ENCODE data around the gene ZNF526. TPM values are rescaled to one million over a fixed set of nuclear protein-coding genes. Genes with fewer than 3 reads are reported as not detected.

Gene ZNF526
- total RNA-seq, 4 donors from 2014 or later = 4.6 to 7.9 (median 6.8) TPM

GRCh38 chr19:42177686-42178019 lies 42.5 kb upstream of the ZNF526 start:
- Histone ChIP-seq H3K36me3 (no peaks in the 10 kb centered on the region), H3K27me3 (peaks cover 7% of the 10 kb centered on the region), H3K27ac (no peak overlapping the region), H3K4me3 (replicated peaks in 1 of 3) (no peak overlapping the region), H3K4me1 (peaks cover 0 to 14% of the 10 kb centered on the region in 2 donors), H3K9me3 (no peaks in the 10 kb centered on the region)
- DNase-seq = no peak
- WGBS, 2 donors = 27 to 32% methylated on average over 3 of the region's 3 CpGs
- TF ChIP-seq CTCF (IDR thresholded peaks at IDR 0.05) (no peak), POLR2A (IDR thresholded peaks at IDR 0.05) (no peak)
- intact Hi-C loops (cut with DNase I) = no loop called here

- no peak for DNase-seq
- no peak overlapping the region for H3K4me3 ChIP-seq (replicated peaks in 1 of 3)
- TF ChIP-seq CTCF (IDR thresholded peaks at IDR 0.05) (no peak), POLR2A (IDR thresholded peaks at IDR 0.05) (no peak)
- H3K36me3 ChIP-seq = no peaks in the 10 kb centered on the region
- H3K9me3 ChIP-seq = no peaks in the 10 kb centered on the region
- H3K4me1 ChIP-seq = peaks cover 0 to 14% of the 10 kb centered on the region in 2 donors
- H3K27me3 ChIP-seq = peaks cover 7% of the 10 kb centered on the region
- intact Hi-C loops (cut with DNase I) = no loop called here
- WGBS, 2 donors = 11 to 15% methylated on average over 13 of the region's 13 CpGs
- no peak overlapping the region for H3K27ac ChIP-seq
These were observed 41.1 kb upstream of the ZNF526 start for GRCh38 chr19:42178791-42179674.

- Histone ChIP-seq H3K9me3 (no peaks in the 10 kb centered on the region), H3K4me1 (no peaks in the 10 kb centered on the region), H3K27me3 (peaks cover 3% of the 10 kb centered on the region), H3K36me3 (no peaks in the 10 kb centered on the region), H3K27ac (no peak overlapping the region), H3K4me3 (replicated peaks in 1 of 3) (no peak overlapping the region)
- peak; percentile 61 to 62 for DNase-seq
- intact Hi-C loops (cut with DNase I) = no loop called here
- peak; percentile 36 to 74 (median 54) for TF ChIP-seq CTCF (IDR thresholded peaks at IDR 0.05)
- TF ChIP-seq POLR2A (IDR thresholded peaks at IDR 0.05) = no peak
- 0 to 9% methylated on average over 1 of the region's 1 CpG for WGBS, 2 donors
These were observed 35.7 kb upstream of the ZNF526 start for GRCh38 chr19:42184401-42184861.

GRCh38 chr19:42185277-42185676 lies 34.8 kb upstream of the ZNF526 start:
- Histone ChIP-seq H3K27ac (no peak overlapping the region), H3K27me3 (no peaks in the 10 kb centered on the region), H3K9me3 (no peaks in the 10 kb centered on the region), H3K4me3 (replicated peaks in 1 of 3) (no peak overlapping the region), H3K4me1 (no peaks in the 10 kb centered on the region), H3K36me3 (no peaks in the 10 kb centered on the region)
- intact Hi-C loops (cut with DNase I) = no loop called here
- TF ChIP-seq POLR2A (IDR thresholded peaks at IDR 0.05) = no peak
- TF ChIP-seq CTCF (IDR thresholded peaks at IDR 0.05) = no peak
- DNase-seq = no peak

- Histone ChIP-seq H3K9me3 (no peaks in the 10 kb centered on the region), H3K4me3 (replicated peaks in 1 of 3) (no peak overlapping the region), H3K36me3 (no peaks in the 10 kb centered on the region), H3K27me3 (no peaks in the 10 kb centered on the region), H3K4me1 (no peaks in the 10 kb centered on the region), H3K27ac (no peak overlapping the region)
- TF ChIP-seq CTCF (IDR thresholded peaks at IDR 0.05) = no peak
- no peak for TF ChIP-seq POLR2A (IDR thresholded peaks at IDR 0.05)
- DNase-seq = no peak
- intact Hi-C loops (cut with DNase I) = no loop called here
- 79 to 82% methylated on average over 1 of the region's 1 CpG for WGBS, 2 donors
These were observed 31.4 kb upstream of the ZNF526 start for GRCh38 chr19:42188665-42189064.
